Glutamatergic neuron (in vitro differentiated cells): ENCODE results near the gene CEP164. TPM values are rescaled to one million over a fixed set of nuclear protein-coding genes. Genes with fewer than 3 reads are reported as not detected.

Experiments used
- DNase-seq: peaks from one replicate; pipeline ENCODE4 v3.0.0; 2022
- H3K27ac Mint-ChIP-seq: one replicate; pipeline ENCODE4 v1.8.0; 2020; ENCODE audit warnings: mild to moderate bottlenecking, mixed read lengths, inconsistent platforms; ENCODE audit not compliant: unreplicated experiment
- H3K27me3 Mint-ChIP-seq: one replicate; pipeline ENCODE4 v1.8.0; 2020; ENCODE audit warnings: mild to moderate bottlenecking, moderate library complexity, mixed read lengths, inconsistent platforms; ENCODE audit not compliant: unreplicated experiment
- H3K36me3 Mint-ChIP-seq: one replicate; pipeline ENCODE4 v1.8.0; 2020; ENCODE audit warnings: mild to moderate bottlenecking, mixed read lengths, inconsistent platforms; ENCODE audit not compliant: unreplicated experiment
- H3K4me1 Mint-ChIP-seq: one replicate; pipeline ENCODE4 v1.8.0; 2020; ENCODE audit warnings: mild to moderate bottlenecking, low read depth, mixed read lengths, inconsistent platforms; ENCODE audit not compliant: unreplicated experiment
- H3K4me3 Mint-ChIP-seq: one replicate; pipeline ENCODE4 v1.8.0; 2020; ENCODE audit warnings: mild to moderate bottlenecking, mixed read lengths, inconsistent platforms; ENCODE audit not compliant: unreplicated experiment
- H3K9me3 Mint-ChIP-seq: one replicate; pipeline ENCODE4 v1.8.0; 2020; ENCODE audit warnings: mild to moderate bottlenecking, moderate library complexity, mixed read lengths, inconsistent platforms; ENCODE audit not compliant: unreplicated experiment
- CTCF ChIP-seq: fragments of 200-600 bp; sonication (generic); IDR thresholded peaks from one replicate; pipeline ENCODE4 v1.5.0; 2021; ENCODE audit not compliant: partially characterized antibody, unreplicated experiment
- total RNA-seq: library from RNA; stranded (reverse); fragmentation: NEBNext Ultra II Directional; extraction: Animal tissue kit (Norgen Biotek cat#: 25700); gene quantifications from one replicate; pipeline ENCODE4 v1.2.1, GENCODE V29; 2021; ENCODE audit not compliant: unreplicated experiment

The CEP164 gene
- total RNA-seq, 1 donor from 2014 or later = 27.1 TPM

- no peak for TF ChIP-seq CTCF
- peaks cover 6% of the 10 kb centered on the region for H3K4me1 Mint-ChIP-seq
- H3K9me3 Mint-ChIP-seq = no peaks in the 10 kb centered on the region
- H3K27me3 Mint-ChIP-seq = peaks cover 2% of the 10 kb centered on the region
- no peak for DNase-seq
- no peak overlapping the region for H3K27ac Mint-ChIP-seq
- no peak overlapping the region for H3K4me3 Mint-ChIP-seq
- H3K36me3 Mint-ChIP-seq = no peaks in the 10 kb centered on the region
These were observed 56.4 kb downstream of the CEP164 start for GRCh38 chr11:117384045-117384444.

- H3K36me3 Mint-ChIP-seq = peaks cover 5% of the 10 kb centered on the region
- no peaks in the 10 kb centered on the region for H3K27me3 Mint-ChIP-seq
- no peak for DNase-seq
- no peak overlapping the region for H3K4me3 Mint-ChIP-seq
- no peaks in the 10 kb centered on the region for H3K9me3 Mint-ChIP-seq
- peaks cover 2% of the 10 kb centered on the region for H3K4me1 Mint-ChIP-seq
- TF ChIP-seq CTCF = no peak
- H3K27ac Mint-ChIP-seq = no peak overlapping the region
These were observed 57.8 kb downstream of the CEP164 start for GRCh38 chr11:117385471-117385870.

GRCh38 chr11:117385906-117386305 is 58.3 kb downstream of the CEP164 start:
- no peak for DNase-seq
- H3K4me3 Mint-ChIP-seq = no peak overlapping the region
- peaks cover 5% of the 10 kb centered on the region for H3K36me3 Mint-ChIP-seq
- no peak for TF ChIP-seq CTCF
- H3K27ac Mint-ChIP-seq = no peak overlapping the region
- H3K9me3 Mint-ChIP-seq = no peaks in the 10 kb centered on the region
- H3K27me3 Mint-ChIP-seq = peaks cover 2% of the 10 kb centered on the region
- peaks cover 2% of the 10 kb centered on the region for H3K4me1 Mint-ChIP-seq

- Mint-ChIP-seq H3K4me1 (peaks cover 2% of the 10 kb centered on the region), H3K36me3 (peaks cover 5% of the 10 kb centered on the region), H3K9me3 (no peaks in the 10 kb centered on the region), H3K27ac (no peak overlapping the region), H3K27me3 (peaks cover 5% of the 10 kb centered on the region), H3K4me3 (no peak overlapping the region)
- no peak for DNase-seq
- no peak for TF ChIP-seq CTCF
These were observed 60.5 kb downstream of the CEP164 start for GRCh38 chr11:117387992-117388755.

GRCh38 chr11:117390743-117391142 is 63.1 kb downstream of the CEP164 start:
- H3K9me3 Mint-ChIP-seq = no peaks in the 10 kb centered on the region
- DNase-seq = no peak
- H3K36me3 Mint-ChIP-seq = peaks cover 5% of the 10 kb centered on the region
- no peak overlapping the region for H3K27ac Mint-ChIP-seq
- no peak for TF ChIP-seq CTCF
- peaks cover 2% of the 10 kb centered on the region for H3K4me1 Mint-ChIP-seq
- H3K27me3 Mint-ChIP-seq = peaks cover 5% of the 10 kb centered on the region
- no peak overlapping the region for H3K4me3 Mint-ChIP-seq
